H9 (cell line): ENCODE data around the gene RASA3. TPM values are rescaled to one million over a fixed set of nuclear protein-coding genes. Genes with fewer than 3 reads are reported as not detected.
A peak's percentile ranks its signal among the peaks of the same experiment; 100 is the strongest.

Experiments used
- DNase-seq: peaks from one replicate; pipeline ENCODE4 v3.0.0-alpha.2; 2017
- H2AFZ ChIP-seq: one replicate; pipeline ENCODE4 v1.6.1; 2013; ENCODE audit warnings: mild to moderate bottlenecking, low read length, control low read depth, moderate library complexity
- H2AK5ac ChIP-seq: 2 replicates; pipeline ENCODE4 v1.6.1; 2013; ENCODE audit warnings: low read length, control low read depth, mixed read lengths; ENCODE audit not compliant: insufficient read length
- H2BK120ac ChIP-seq: one replicate; pipeline ENCODE4 v1.6.1; 2013; ENCODE audit warnings: low read depth, mild to moderate bottlenecking, low read length, control low read depth, inconsistent platforms; ENCODE audit not compliant: poor library complexity, severe bottlenecking
- H2BK12ac ChIP-seq: 2 replicates; pipeline ENCODE4 v1.6.1; 2013; ENCODE audit warnings: low read length, control low read depth, mixed read lengths, low read depth; ENCODE audit not compliant: insufficient read length
- H2BK15ac ChIP-seq: 2 replicates; pipeline ENCODE4 v1.6.1; 2013; ENCODE audit warnings: low read depth, low read length, control low read depth
- H2BK20ac ChIP-seq: one replicate; pipeline ENCODE4 v1.6.1; 2013; ENCODE audit warnings: low read depth, mild to moderate bottlenecking, low read length, control low read depth, inconsistent platforms; ENCODE audit not compliant: poor library complexity, severe bottlenecking
- H2BK5ac ChIP-seq: 2 replicates; pipeline ENCODE4 v1.6.1; 2013; ENCODE audit warnings: low read length, control low read depth, mixed read lengths; ENCODE audit not compliant: insufficient read length
- H3K14ac ChIP-seq: 2 replicates; pipeline ENCODE4 v1.6.1; 2013; ENCODE audit warnings: low read length, control low read depth; ENCODE audit not compliant: insufficient read depth
- H3K18ac ChIP-seq: 2 replicates; pipeline ENCODE4 v1.6.1; 2013; ENCODE audit warnings: low read depth, mild to moderate bottlenecking, mixed read lengths, low read length, control low read depth; ENCODE audit not compliant: insufficient read length
- H3K23ac ChIP-seq: 2 replicates; pipeline ENCODE4 v1.6.1; 2013; ENCODE audit warnings: low read length, control low read depth, mixed read lengths, low read depth; ENCODE audit not compliant: insufficient read length
- H3K23me2 ChIP-seq: 2 replicates; pipeline ENCODE4 v1.6.1; 2013; ENCODE audit warnings: low read depth, mild to moderate bottlenecking, mixed read lengths, low read length, control low read depth; ENCODE audit not compliant: insufficient read length, poor library complexity, severe bottlenecking
- H3K27ac ChIP-seq: 2 replicates; pipeline ENCODE4 v1.5.1; 2013; ENCODE audit warnings: low read length, control low read depth, mixed read lengths, low read depth; ENCODE audit not compliant: insufficient read length
- H3K27me3 ChIP-seq: 2 replicates; pipeline ENCODE4 v1.6.1; 2013; ENCODE audit warnings: low read length, control low read depth, inconsistent platforms; ENCODE audit not compliant: insufficient read depth
- H3K4ac ChIP-seq: 2 replicates; pipeline ENCODE4 v1.6.1; 2013; ENCODE audit warnings: low read depth, mild to moderate bottlenecking, control low read depth, inconsistent platforms, low read length, moderate library complexity
- H3K4me1 ChIP-seq: 2 replicates; pipeline ENCODE4 v1.6.1; 2013; ENCODE audit warnings: low read length, control low read depth, inconsistent platforms; ENCODE audit not compliant: insufficient read depth
- H3K4me2 ChIP-seq: 2 replicates; pipeline ENCODE4 v1.6.1; 2013; ENCODE audit warnings: low read length, control low read depth, mixed read lengths; ENCODE audit not compliant: insufficient read length, insufficient read depth
- H3K56ac ChIP-seq: 2 replicates; pipeline ENCODE4 v1.6.1; 2013; ENCODE audit warnings: low read depth, mild to moderate bottlenecking, mixed read lengths, low read length, control low read depth; ENCODE audit not compliant: insufficient read length
- H3K79me1 ChIP-seq: 2 replicates; pipeline ENCODE4 v1.6.1; 2013; ENCODE audit warnings: low read depth, mild to moderate bottlenecking, moderate library complexity, low read length, control low read depth, inconsistent platforms; ENCODE audit not compliant: insufficient read depth, poor library complexity, severe bottlenecking
- H3K79me2 ChIP-seq: 2 replicates; pipeline ENCODE4 v1.6.1; 2013; ENCODE audit warnings: low read length, control low read depth, inconsistent platforms; ENCODE audit not compliant: insufficient read depth
- H3K9ac ChIP-seq: 2 replicates; pipeline ENCODE4 v1.6.1; 2013; ENCODE audit warnings: low read length, control low read depth, mixed read lengths; ENCODE audit not compliant: insufficient read length; ENCODE audit errors: extremely low read depth
- H3K9me3 ChIP-seq: one replicate; pipeline ENCODE4 v1.6.1; 2013; ENCODE audit warnings: low read depth, low read length, inconsistent platforms; ENCODE audit not compliant: control insufficient read depth
- H3T11ph ChIP-seq: one replicate; pipeline ENCODE4 v1.6.1; 2013; ENCODE audit warnings: mild to moderate bottlenecking, low read length, control low read depth, inconsistent platforms
- H4K20me1 ChIP-seq: one replicate; pipeline ENCODE4 v1.6.1; 2013; ENCODE audit not compliant: control insufficient read depth, insufficient read length, insufficient read depth
- H4K5ac ChIP-seq: 2 replicates; pipeline ENCODE4 v1.6.1; 2013; ENCODE audit warnings: low read depth, mild to moderate bottlenecking, mixed read lengths, low read length, control low read depth; ENCODE audit not compliant: insufficient read length
- H4K8ac ChIP-seq: replicated peaks from 2 replicates; pipeline ENCODE4 v1.6.1; 2013; ENCODE audit warnings: low read length, control low read depth, mixed read lengths, low read depth; ENCODE audit not compliant: insufficient read length
- H4K91ac ChIP-seq: 2 replicates; pipeline ENCODE4 v1.6.1; 2013; ENCODE audit warnings: low read depth, mild to moderate bottlenecking, moderate library complexity, mixed read lengths, low read length, control low read depth; ENCODE audit not compliant: insufficient read length
- H3K27ac Mint-ChIP-seq, 3 experiments: 2 replicates in 2 of 3; 3 replicates in 1 of 3; pipeline ENCODE4 v1.8.0; 2020 to 2021; ENCODE audit warnings: mixed read lengths in 3 of 3, mild to moderate bottlenecking in 1 of 3, moderate library complexity in 1 of 3
- H3K27me3 Mint-ChIP-seq: 2 replicates; pipeline ENCODE4 v1.8.0; 2021; ENCODE audit warnings: low read depth, mild to moderate bottlenecking, moderate library complexity, mixed read lengths
- H3K36me3 Mint-ChIP-seq, 3 experiments: 2 replicates in 2 of 3; 3 replicates in 1 of 3; pipeline ENCODE4 v1.8.0; 2020 to 2021; ENCODE audit warnings: low read depth in 3 of 3, mixed read lengths in 3 of 3; ENCODE audit not compliant: insufficient read depth in 1 of 3
- H3K4me1 Mint-ChIP-seq, 2 experiments: 2 replicates each; pipeline ENCODE4 v1.8.0; 2020; ENCODE audit warnings: mixed read lengths in 2 of 2
- H3K4me3 Mint-ChIP-seq, 2 experiments: 2 replicates in 1 of 2; 3 replicates in 1 of 2; pipeline ENCODE4 v1.8.0; 2020 to 2021; ENCODE audit warnings: mild to moderate bottlenecking in 2 of 2, mixed read lengths in 2 of 2, moderate library complexity in 1 of 2
- H3K9me3 Mint-ChIP-seq, 2 experiments: 2 replicates in 1 of 2; 3 replicates in 1 of 2; pipeline ENCODE4 v1.8.0; 2020; ENCODE audit warnings: mild to moderate bottlenecking in 2 of 2, mixed read lengths in 2 of 2, moderate library complexity in 1 of 2
- CTCF ChIP-seq: fragments of 200-600 bp; sonication (generic); conservative IDR thresholded peaks from 3 replicates; pipeline ENCODE4 v1.8.0; 2021; ENCODE audit warnings: antibody characterized with exemption, mild to moderate bottlenecking
- WGBS: extraction: QIAGEN DNeasy Blood & Tissue Kit; methylation state at CpG from one replicate; pipeline ENCODE4 v1.1.7; 2013; ENCODE audit warnings: missing lambda C conversion rate, low lambda C conversion rate, mixed read lengths; ENCODE audit not compliant: insufficient read length; ENCODE audit errors: extremely low coverage; 5-methylcytosine and 5-hydroxymethylcytosine counted together
- total RNA-seq: library from RNA; stranded (reverse); gene quantifications from 2 replicates; pipeline ENCODE4 v1.2.1, GENCODE V29; 2021

The RASA3 gene
- total RNA-seq, 1 experiment from 2014 or later: 12.3 TPM

- no peak overlapping the region for H3K4ac ChIP-seq
- H2BK5ac ChIP-seq: no peak overlapping the region
- H2BK120ac ChIP-seq: no peak overlapping the region
- no peak overlapping the region for H2BK12ac ChIP-seq
- H3T11ph ChIP-seq: no peak overlapping the region
- H3K23ac ChIP-seq: no peak overlapping the region
- no peak overlapping the region for H3K56ac ChIP-seq
- no peak overlapping the region; a peak in 1 of 7 replicates for H3K27ac Mint-ChIP-seq
- H3K27me3 ChIP-seq: no peaks in the 10 kb centered on the region
- peaks cover 33 to 45% of the 10 kb centered on the region in 2 experiments for H3K4me1 Mint-ChIP-seq
- H4K91ac ChIP-seq: no peak overlapping the region
- H3K9me3 Mint-ChIP-seq: peaks cover 3 to 4% of the 10 kb centered on the region in 2 experiments; a peak in 3 of 5 replicates
- H3K4me2 ChIP-seq: no peak overlapping the region
- H2AFZ ChIP-seq: no peak overlapping the region
- no peaks in the 10 kb centered on the region; the same call in 1 of the 2 replicates for H3K79me2 ChIP-seq
- peaks cover 3% of the 10 kb centered on the region for H3K23me2 ChIP-seq
- no peak overlapping the region for H3K18ac ChIP-seq
- peak overlapping the region in 1 of 2 experiments; percentile 48; a peak in 1 of 5 replicates for H3K4me3 Mint-ChIP-seq
- no peak for DNase-seq
- H3K27ac ChIP-seq: no peak overlapping the region
- no peak for TF ChIP-seq CTCF
- peaks cover 0 to 2% (median 2%) of the 10 kb centered on the region in 3 experiments; a peak in 3 of 7 replicates for H3K36me3 Mint-ChIP-seq
- no peak overlapping the region for H3K9ac ChIP-seq
- no peaks in the 10 kb centered on the region for H3K27me3 Mint-ChIP-seq
- no peak overlapping the region for H2BK20ac ChIP-seq
- peak overlapping the region; percentile 55; the same call in 1 of the 2 replicates for H3K14ac ChIP-seq
- H4K5ac ChIP-seq: no peak overlapping the region
- WGBS: 100% methylated on average over 12 of the region's 33 CpGs
- H3K79me1 ChIP-seq: no peaks in the 10 kb centered on the region
- no peaks in the 10 kb centered on the region for H3K9me3 ChIP-seq
- H4K20me1 ChIP-seq: peaks cover 2% of the 10 kb centered on the region
- H2BK15ac ChIP-seq: no peak overlapping the region
- H4K8ac ChIP-seq: no peak overlapping the region
- H2AK5ac ChIP-seq: no peak overlapping the region
- no peaks in the 10 kb centered on the region; the same call in 1 of the 2 replicates for H3K4me1 ChIP-seq
Measured at GRCh38 chr13:114108141-114108761, 24.2 kb downstream of the RASA3 start.
